BLaER1 (cell line): ENCODE results near the gene CSF3R.

Source experiments
- H3K27ac ChIP-seq: shearing (Covaris generic); formaldehyde crosslinking; 2 replicates; pipeline ENCODE4 v1.8.1; 2022
- H3K27me3 ChIP-seq: shearing (Covaris generic); formaldehyde crosslinking; 2 replicates; pipeline ENCODE4 v1.8.1; 2022
- H3K36me3 ChIP-seq: shearing (Covaris generic); formaldehyde crosslinking; 2 replicates; pipeline ENCODE4 v1.8.1; 2022
- H3K4me1 ChIP-seq: shearing (Covaris generic); formaldehyde crosslinking; 2 replicates; pipeline ENCODE4 v1.8.1; 2022
- H3K4me2 ChIP-seq: shearing (Covaris generic); formaldehyde crosslinking; 2 replicates; pipeline ENCODE4 v1.8.1; 2022
- H3K4me3 ChIP-seq: shearing (Covaris generic); formaldehyde crosslinking; 2 replicates; pipeline ENCODE4 v1.8.1; 2022
- H3K9ac ChIP-seq: shearing (Covaris generic); formaldehyde crosslinking; 2 replicates; pipeline ENCODE4 v1.8.1; 2022
- H3K9me3 ChIP-seq: shearing (Covaris generic); formaldehyde crosslinking; 2 replicates; pipeline ENCODE4 v1.8.1; 2022
- H4K20me1 ChIP-seq: shearing (Covaris generic); formaldehyde crosslinking; 2 replicates; pipeline ENCODE4 v1.8.1; 2022
- Cebpa-rat ChIP-seq: shearing (Covaris generic); IDR thresholded peaks from 2 replicates; pipeline ENCODE4 v1.8.1; 2022

Gene CSF3R

GRCh38 chr1:36472656-36473055 lies 10.1 kb downstream of the CSF3R start:
- Histone ChIP-seq H3K9ac (no peak overlapping the region), H3K4me3 (no peak overlapping the region), H3K27me3 (no peaks in the 10 kb centered on the region), H4K20me1 (no peaks in the 10 kb centered on the region), H3K36me3 (no peaks in the 10 kb centered on the region), H3K4me2 (no peak overlapping the region), H3K4me1 (peaks cover 13% of the 10 kb centered on the region), H3K9me3 (no peaks in the 10 kb centered on the region), H3K27ac (no peak overlapping the region)
- no peak for TF ChIP-seq Cebpa-rat

DNA sequence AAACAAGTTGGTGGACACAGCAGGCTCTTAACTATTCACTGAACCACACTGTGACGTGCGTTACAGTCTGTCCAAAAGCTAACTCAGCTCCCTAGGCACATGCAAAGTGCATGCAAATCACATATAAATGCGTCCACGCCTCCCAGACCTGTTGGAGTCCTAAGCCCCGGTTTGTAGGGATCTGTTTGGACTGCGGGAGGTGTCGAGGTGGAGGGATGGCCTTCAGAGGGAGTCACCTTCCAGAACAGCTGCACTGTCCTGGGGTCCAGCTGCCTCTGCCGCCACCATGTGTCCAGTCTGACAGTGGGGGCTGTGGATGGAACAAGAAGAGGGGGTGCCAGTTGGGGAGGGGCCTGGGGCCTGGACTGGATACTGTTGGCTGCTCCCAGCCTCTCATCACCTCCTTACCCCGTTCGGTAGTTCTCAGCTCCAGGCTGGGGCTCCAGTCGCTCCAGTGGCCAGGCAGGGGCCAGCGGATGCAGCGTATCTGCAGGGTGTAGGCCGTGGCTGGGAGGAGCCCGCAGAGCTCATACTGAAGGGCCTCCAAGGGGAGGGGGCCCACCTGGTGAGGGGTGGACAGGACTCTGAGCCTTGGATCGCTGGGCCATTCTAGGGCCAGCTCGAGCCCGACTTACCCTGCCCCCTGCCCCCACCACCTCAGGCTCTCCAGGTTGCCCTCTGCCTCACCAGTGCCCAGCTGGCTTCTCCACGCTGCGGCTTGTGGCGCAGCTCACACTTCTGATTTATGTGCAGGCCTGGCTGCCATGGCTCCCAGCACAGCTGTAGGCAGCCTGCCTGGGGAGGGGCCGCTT lies 10.7 kb downstream of the CSF3R start:
- no peak overlapping the region for H3K9ac ChIP-seq
- H3K4me1 ChIP-seq, result peaks cover 13% of the 10 kb centered on the region

DNA sequence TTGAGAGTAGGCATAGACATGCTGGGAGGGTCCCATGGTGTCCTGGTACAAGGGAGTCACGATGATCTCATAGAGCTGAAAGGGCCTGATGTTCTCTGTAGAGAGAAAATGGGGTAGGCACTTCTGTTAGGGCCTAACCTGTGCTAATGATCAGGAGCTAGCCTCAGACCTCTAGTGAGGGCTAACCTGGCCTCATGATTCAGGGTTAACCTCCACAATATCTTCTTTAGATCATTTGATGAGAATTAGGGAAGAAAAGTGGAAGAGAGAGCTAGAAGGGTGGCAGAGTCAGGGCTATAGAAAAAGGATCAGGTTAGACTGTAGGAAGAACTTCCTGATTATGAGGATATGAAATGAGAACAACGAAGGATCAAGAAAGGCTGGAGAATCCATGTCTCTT lies 13.6 kb downstream of the CSF3R start:
- no peaks in the 10 kb centered on the region for H4K20me1 ChIP-seq
- no peaks in the 10 kb centered on the region for H3K27me3 ChIP-seq
- no peak overlapping the region for H3K4me3 ChIP-seq
- no peak overlapping the region for H3K4me2 ChIP-seq
- no peaks in the 10 kb centered on the region for H3K36me3 ChIP-seq
- no peak for TF ChIP-seq Cebpa-rat
- no peaks in the 10 kb centered on the region for H3K9me3 ChIP-seq
- no peak overlapping the region for H3K9ac ChIP-seq
- peaks cover 22% of the 10 kb centered on the region for H3K4me1 ChIP-seq
- no peak overlapping the region for H3K27ac ChIP-seq

More for the DNA sequence above, 10.7 kb downstream of the CSF3R start:
- H3K4me2 ChIP-seq, result no peak overlapping the region
- no peaks in the 10 kb centered on the region for H4K20me1 ChIP-seq
- H3K36me3 ChIP-seq, result no peaks in the 10 kb centered on the region
- H3K9me3 ChIP-seq, result no peaks in the 10 kb centered on the region
- no peak for TF ChIP-seq Cebpa-rat
- no peak overlapping the region for H3K4me3 ChIP-seq
- H3K27ac ChIP-seq, result no peak overlapping the region
- no peaks in the 10 kb centered on the region for H3K27me3 ChIP-seq

- no peak overlapping the region for H3K27ac ChIP-seq
- H3K4me3 ChIP-seq, result no peak overlapping the region
- no peaks in the 10 kb centered on the region for H4K20me1 ChIP-seq
- no peaks in the 10 kb centered on the region for H3K27me3 ChIP-seq
- no peak overlapping the region for H3K4me2 ChIP-seq
- no peaks in the 10 kb centered on the region for H3K36me3 ChIP-seq
- H3K9ac ChIP-seq, result no peak overlapping the region
- H3K9me3 ChIP-seq, result no peaks in the 10 kb centered on the region
- no peak for TF ChIP-seq Cebpa-rat
- H3K4me1 ChIP-seq, result peaks cover 29% of the 10 kb centered on the region
Observed at GRCh38 chr1:36467700-36468455, 14.8 kb downstream of the CSF3R start.

- Histone ChIP-seq H3K4me1 (peaks cover 38% of the 10 kb centered on the region), H3K36me3 (peaks cover 5% of the 10 kb centered on the region; the same call in 1 of the 2 replicates), H4K20me1 (no peaks in the 10 kb centered on the region), H3K4me2 (no peak overlapping the region), H3K9ac (no peak overlapping the region), H3K27ac (no peak overlapping the region), H3K27me3 (no peaks in the 10 kb centered on the region), H3K4me3 (no peak overlapping the region), H3K9me3 (no peaks in the 10 kb centered on the region)
- no peak for TF ChIP-seq Cebpa-rat
Observed at GRCh38 chr1:36467027-36467410, 15.7 kb downstream of the CSF3R start.

DNA sequence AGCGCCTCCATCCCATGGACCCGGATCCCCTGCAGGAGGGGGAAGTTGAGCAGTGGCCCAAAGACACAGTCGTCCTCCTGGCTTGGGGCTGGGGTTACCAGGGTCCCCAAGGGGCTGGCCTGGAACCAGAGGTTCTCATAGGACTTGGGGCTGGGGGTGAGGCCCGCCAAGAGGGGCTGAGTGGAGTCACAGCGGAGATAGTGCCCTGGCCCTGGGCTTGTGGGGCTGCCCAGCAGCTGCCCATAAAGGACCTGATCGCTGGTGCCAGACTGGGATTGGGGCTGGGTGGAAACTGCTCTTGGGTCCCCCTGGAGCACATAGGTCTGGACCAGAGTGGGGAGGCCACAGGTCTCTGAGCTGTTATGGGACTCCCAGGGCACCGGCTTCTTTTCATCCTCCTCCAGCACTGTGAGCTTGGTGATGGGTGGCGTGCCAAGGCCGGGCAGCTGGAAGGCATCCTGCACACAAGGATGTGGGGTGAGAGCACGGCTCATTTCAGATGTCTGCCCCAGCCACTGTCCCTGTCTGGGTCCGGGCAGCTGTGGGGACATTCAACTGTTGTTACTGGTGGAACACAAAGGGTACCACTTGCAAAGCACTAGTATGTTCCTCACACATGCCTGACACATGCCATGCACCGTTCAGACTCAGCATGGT lies 16.2 kb downstream of the CSF3R start:
- no peaks in the 10 kb centered on the region for H3K27me3 ChIP-seq
- H3K27ac ChIP-seq, result no peak overlapping the region
- H3K9me3 ChIP-seq, result no peaks in the 10 kb centered on the region
- H3K4me2 ChIP-seq, result no peak overlapping the region
- H3K36me3 ChIP-seq, result peaks cover 11% of the 10 kb centered on the region
- H3K9ac ChIP-seq, result no peak overlapping the region
- no peak for TF ChIP-seq Cebpa-rat
- peaks cover 42% of the 10 kb centered on the region for H3K4me1 ChIP-seq
- no peak overlapping the region for H3K4me3 ChIP-seq
- H4K20me1 ChIP-seq, result no peaks in the 10 kb centered on the region

DNA sequence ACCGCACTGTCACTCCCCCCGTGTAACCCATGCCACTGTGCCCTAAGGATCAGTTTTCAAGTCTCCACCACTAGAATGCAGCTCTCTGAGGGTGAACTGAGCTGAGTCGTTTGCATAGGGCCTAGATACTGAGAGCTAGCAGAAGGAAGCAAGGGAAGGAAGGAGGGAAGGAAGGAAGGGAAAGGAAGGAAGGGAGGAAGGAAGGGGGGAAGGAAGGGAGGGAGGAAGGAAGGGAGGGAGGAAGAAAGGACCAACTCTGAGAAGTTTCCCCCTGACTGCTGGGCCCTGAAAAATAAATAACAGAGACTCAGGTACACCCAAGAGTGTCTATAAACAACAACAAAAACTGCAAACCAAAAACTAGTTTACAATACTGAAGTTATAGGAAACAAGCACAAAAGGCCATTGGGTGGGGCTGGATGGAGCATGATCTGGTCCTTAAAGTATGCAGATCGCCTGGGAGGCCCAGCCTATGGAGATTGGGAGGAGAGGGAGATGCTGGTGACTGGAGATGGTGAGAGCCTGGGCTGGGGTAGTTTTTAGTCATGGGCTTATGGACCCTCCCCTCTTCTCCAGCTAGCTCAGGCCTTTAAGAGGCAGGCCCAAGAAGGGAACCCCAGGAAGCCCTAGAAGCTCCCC lies 16.9 kb downstream of the CSF3R start:
- Histone ChIP-seq H3K4me2 (peak overlapping the region; percentile 37; the same call in 1 of the 2 replicates), H4K20me1 (no peaks in the 10 kb centered on the region), H3K9ac (no peak overlapping the region), H3K27ac (no peak overlapping the region), H3K4me1 (peaks cover 49% of the 10 kb centered on the region), H3K36me3 (peaks cover 17% of the 10 kb centered on the region), H3K4me3 (no peak overlapping the region), H3K27me3 (no peaks in the 10 kb centered on the region), H3K9me3 (no peaks in the 10 kb centered on the region)
- no peak for TF ChIP-seq Cebpa-rat

GRCh38 chr1:36464605-36465393 lies 17.9 kb downstream of the CSF3R start:
- H3K4me1 ChIP-seq, result peaks cover 59% of the 10 kb centered on the region
- peak overlapping the region; percentile 88 for H3K9ac ChIP-seq
- H3K36me3 ChIP-seq, result peaks cover 28% of the 10 kb centered on the region
- H3K4me2 ChIP-seq, result peak overlapping the region; percentile 97
- H3K27ac ChIP-seq, result peak overlapping the region; percentile 82
- no peak for TF ChIP-seq Cebpa-rat
- no peaks in the 10 kb centered on the region for H4K20me1 ChIP-seq
- H3K4me3 ChIP-seq, result peak overlapping the region; percentile 90
- H3K27me3 ChIP-seq, result no peaks in the 10 kb centered on the region
- no peaks in the 10 kb centered on the region for H3K9me3 ChIP-seq
